GM21515 (cell line): ENCODE measurements around the gene RAI2.

Experiments used
- ATAC-seq: cut with Tn5 transposase; IDR thresholded peaks from one replicate; pipeline ENCODE4 v1.9.1; 2021; ENCODE audit not compliant: unreplicated experiment

The RAI2 gene

GRCh38 chrX:17830211-17830610 lies 30.9 kb downstream of the RAI2 start:
- no peak for ATAC-seq

DNA sequence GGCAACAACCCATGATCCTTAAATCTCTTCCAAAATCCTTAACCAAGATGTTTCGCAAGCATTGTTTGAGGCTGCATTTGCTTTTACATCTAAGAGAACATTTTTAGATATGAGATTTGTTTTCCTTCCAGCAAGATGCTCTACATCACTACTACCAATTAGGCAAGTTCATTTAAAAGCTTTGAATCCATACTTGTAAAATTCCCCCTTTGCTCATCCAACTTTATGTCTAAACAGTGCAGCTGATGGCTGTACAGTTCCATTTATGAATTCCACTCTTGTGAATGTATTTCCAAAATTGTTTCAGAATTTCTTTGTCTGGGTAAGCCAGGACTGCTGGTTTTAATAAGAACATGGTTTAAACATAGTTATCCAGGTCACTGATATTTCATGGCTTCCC lies 31.5 kb downstream of the RAI2 start:
- ATAC-seq: no peak

DNA sequence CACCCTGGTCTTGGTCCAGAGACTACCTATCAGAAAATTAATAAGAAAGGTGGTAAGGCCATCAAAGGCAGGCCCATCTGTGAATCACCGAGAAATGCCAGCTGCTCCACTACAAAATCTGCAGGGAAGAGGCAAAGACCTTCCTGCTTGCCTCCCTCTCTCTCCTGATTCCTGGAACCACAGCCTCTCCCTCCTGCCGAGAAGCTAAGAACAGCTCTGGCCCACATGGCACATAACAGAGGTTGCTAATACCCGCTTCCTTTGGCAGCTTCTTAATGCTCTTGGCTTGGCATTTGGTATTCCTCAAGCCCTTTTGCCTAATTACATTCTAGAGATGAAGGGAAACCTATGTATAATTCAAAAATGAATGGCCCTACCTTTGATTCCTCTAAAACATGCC lies 32.9 kb downstream of the RAI2 start:
- ATAC-seq: no peak

GRCh38 chrX:17826609-17827496 lies 34.2 kb downstream of the RAI2 start:
- ATAC-seq: no peak

- ATAC-seq: no peak
Observed at GRCh38 chrX:17824980-17825379, 36.1 kb downstream of the RAI2 start.

- ATAC-seq: no peak
Observed at GRCh38 chrX:17822351-17822750, 38.7 kb downstream of the RAI2 start.

- ATAC-seq: no peak
Observed at GRCh38 chrX:17820100-17820499, 41.0 kb downstream of the RAI2 start.

- ATAC-seq: no peak
Observed at GRCh38 chrX:17818726-17819125, 42.4 kb downstream of the RAI2 start.

DNA sequence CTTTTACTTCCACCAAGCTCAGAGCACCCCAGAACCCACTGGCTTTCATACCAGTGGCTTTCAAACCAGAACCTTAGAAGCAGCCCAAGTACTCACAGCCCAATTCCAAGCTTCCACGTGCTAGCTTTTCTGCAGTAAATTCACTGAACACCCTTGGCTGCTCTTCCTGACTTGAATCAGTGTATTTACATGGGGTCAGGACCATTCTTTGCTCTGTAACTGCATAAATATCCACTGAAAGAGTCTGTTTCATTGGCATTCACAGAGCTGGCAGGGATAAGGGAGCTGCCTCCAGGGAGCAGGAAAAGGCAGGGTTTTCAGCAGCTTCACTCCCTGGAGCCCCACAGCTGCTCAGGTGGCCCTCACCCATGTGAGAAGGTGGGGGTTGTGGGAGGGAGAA lies 43.8 kb downstream of the RAI2 start:
- no peak for ATAC-seq

DNA sequence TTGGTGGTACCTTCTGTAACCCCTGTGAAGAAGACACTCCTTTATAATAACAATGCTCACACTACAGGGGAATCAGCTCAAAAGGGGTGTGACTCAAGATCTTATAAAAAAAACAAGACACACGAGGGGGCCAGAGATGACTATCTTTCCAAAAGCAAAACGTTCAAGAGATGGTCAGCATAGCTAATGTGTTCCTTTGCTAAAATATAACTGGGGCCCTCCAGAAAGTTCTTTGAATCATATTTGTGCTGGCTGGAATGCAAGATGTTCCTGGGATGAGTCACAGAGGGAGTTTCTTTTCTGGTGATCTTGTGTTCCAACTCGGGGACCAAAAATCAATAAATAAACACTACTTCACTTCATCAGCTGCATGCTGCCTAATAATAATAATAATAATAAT lies 46.5 kb downstream of the RAI2 start:
- no peak for ATAC-seq

GRCh38 chrX:17814059-17814458 lies 47.0 kb downstream of the RAI2 start:
- ATAC-seq: no peak

DNA sequence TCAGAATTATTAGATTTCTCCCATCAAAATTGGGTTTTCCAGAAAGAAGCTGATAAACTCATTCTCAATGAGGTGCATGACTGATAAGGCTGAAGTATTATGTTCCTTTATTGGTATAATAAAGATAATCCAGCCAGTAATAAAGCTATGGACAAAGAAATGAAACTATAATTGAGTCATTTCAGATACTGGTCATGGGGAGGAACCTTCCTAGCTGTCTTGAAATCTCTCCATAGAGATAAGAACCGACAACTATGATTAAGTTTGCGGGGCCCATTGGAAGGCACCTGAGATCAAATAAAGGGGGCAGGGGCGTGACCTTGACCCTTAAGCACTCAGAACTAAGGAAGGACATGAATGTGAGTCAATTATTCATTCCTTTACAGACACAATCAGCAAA lies 47.8 kb downstream of the RAI2 start:
- ATAC-seq: no peak

GRCh38 chrX:17812763-17813162 lies 48.3 kb downstream of the RAI2 start:
- no peak for ATAC-seq

DNA sequence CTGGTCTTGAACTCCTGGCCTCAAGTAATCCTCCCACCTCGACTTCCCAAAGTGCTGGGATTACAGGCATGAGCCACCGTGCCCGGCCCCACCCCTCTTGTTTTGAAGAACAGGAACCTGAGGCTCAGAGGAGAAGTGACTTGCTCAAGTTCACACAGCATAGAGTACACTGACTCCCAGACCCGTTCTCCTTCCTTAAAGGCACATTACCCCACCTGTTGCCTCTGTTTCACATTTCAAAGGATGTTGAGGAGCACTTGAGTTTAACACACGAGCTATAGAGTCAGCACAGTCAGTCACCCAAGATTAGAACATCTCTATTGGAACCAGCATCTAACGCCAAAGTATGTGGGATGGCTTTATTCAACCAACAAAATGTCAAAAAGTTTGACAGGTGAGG lies 51.1 kb downstream of the RAI2 start:
- no peak for ATAC-seq

DNA sequence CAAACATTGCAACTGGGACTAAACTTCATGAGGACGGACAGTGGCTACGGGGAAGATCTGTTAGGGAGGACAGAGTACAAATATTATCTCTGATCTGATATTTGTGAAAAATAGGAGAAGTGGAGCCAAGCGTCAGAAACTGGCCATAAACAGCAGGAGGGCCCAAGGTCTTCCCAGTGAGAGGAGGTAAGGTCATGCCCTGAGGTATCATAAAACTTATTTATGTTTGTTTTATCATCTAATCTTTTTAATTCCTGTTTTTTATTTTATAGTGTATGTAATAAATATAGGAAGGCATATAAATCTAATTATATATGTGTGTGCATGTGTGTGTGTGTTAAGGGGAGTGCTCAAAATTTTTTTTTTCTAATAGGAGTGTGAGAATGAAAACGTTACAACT lies 51.8 kb downstream of the RAI2 start:
- no peak for ATAC-seq

DNA sequence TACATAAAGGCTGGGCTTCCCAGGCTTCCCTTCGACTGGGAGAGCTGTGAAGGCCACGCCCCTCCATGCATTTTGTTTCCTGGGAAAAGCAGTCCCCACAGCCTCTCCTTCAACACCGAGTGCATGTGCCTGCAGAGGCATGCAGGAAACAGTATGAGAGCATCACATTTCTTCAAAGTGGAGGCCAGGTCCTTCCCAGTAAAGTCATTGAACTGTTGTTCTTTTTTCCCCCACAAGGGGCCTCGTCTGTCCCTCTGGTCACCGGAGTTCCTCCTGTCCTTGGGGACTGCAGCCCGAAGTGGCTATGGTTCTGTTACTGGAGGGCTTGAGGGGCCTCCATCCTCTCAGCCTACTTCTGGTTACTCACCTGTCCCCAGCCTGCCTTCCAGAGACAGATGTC lies 56.0 kb downstream of the RAI2 start:
- ATAC-seq: no peak

GRCh38 chrX:17803449-17803848 lies 57.6 kb downstream of the RAI2 start:
- no peak for ATAC-seq

- ATAC-seq: no peak
Observed at GRCh38 chrX:17802756-17803155, 58.3 kb downstream of the RAI2 start.

GRCh38 chrX:17801431-17801830 lies 59.7 kb downstream of the RAI2 start:
- no peak for ATAC-seq

GRCh38 chrX:17798921-17799320 lies 62.2 kb downstream of the RAI2 start:
- ATAC-seq: no peak

GRCh38 chrX:17792826-17793225 lies 68.3 kb downstream of the RAI2 start:
- no peak for ATAC-seq

GRCh38 chrX:17788956-17789562 lies 72.0 kb downstream of the RAI2 start:
- no peak for ATAC-seq

GRCh38 chrX:17788439-17788838 lies 72.7 kb downstream of the RAI2 start:
- ATAC-seq: no peak
